ENCODE measurements around the gene ABCC4.

The ABCC4 gene

DNA sequence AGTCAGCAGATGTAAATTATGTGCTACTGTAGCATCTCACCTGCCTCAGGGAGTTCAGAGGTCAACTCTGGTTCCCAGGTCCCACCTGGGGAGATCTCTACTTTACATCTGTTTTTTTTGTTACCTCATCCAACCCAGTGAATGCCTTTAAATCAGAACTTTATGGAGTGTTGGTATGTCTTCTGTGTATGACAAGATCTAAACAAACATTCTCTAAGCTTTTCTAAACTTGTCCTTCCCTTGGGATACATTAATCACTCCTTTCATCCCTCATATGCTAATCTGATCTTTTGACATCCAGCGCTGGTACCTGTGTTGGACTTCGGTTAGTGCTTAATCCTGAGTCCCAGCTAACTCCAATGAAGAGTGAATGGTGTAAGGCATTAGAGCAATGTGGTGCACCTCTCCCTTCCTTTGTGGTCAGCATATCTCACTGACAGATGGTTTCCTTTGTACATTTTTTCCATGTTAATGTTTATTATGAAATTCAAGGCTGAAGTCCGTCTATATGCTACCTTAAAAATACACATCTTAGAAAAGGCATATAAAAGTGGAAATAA, 213.4 kb downstream of the ABCC4 start:
- Histone ChIP-seq H3K9ac (ENCODE audit: low read length) (no peak overlapping the region), H3K27me3 (ENCODE audit: control insufficient read depth, insufficient read depth, low read length) (no peaks in the 10 kb centered on the region), H3K4me1 (ENCODE audit: control insufficient read depth, low read depth, low read length) (no peaks in the 10 kb centered on the region), H3K27ac (ENCODE audit: low read length) (no peak overlapping the region), H3K4me3 (ENCODE audit: low read length) (no peak overlapping the region), H3K9me3 (ENCODE audit: control insufficient read depth, low read depth, low read length) (no peaks in the 10 kb centered on the region), H3K36me3 (ENCODE audit: control insufficient read depth, low read depth, low read length) (no peaks in the 10 kb centered on the region)

DNA sequence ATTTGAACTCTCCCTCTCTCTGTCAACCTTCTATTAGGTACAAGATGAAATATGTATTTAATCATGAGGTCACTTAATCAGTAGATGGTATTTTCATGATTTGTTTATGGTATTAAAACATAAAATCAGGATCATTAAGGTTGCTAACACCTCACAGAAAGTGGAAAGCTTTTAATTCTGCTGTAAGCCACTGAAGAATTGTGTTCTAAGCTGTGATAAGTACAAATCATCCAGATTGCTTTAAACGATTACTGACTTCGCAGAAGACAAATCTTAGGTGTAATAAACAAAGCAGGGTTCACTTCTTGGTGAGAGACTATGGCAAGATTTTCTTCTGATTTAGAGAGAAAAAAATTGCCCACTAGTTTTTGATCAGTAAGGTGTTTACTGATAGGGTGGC, 214.5 kb downstream of the ABCC4 start:
- Histone ChIP-seq H3K27me3 (ENCODE audit: control insufficient read depth, insufficient read depth, low read length) (no peaks in the 10 kb centered on the region), H3K36me3 (ENCODE audit: control insufficient read depth, low read depth, low read length) (no peaks in the 10 kb centered on the region), H3K9ac (ENCODE audit: low read length) (no peak overlapping the region), H3K27ac (ENCODE audit: low read length) (no peak overlapping the region), H3K4me3 (ENCODE audit: low read length) (no peak overlapping the region), H3K9me3 (ENCODE audit: control insufficient read depth, low read depth, low read length) (no peaks in the 10 kb centered on the region), H3K4me1 (ENCODE audit: control insufficient read depth, low read depth, low read length) (no peaks in the 10 kb centered on the region)

DNA sequence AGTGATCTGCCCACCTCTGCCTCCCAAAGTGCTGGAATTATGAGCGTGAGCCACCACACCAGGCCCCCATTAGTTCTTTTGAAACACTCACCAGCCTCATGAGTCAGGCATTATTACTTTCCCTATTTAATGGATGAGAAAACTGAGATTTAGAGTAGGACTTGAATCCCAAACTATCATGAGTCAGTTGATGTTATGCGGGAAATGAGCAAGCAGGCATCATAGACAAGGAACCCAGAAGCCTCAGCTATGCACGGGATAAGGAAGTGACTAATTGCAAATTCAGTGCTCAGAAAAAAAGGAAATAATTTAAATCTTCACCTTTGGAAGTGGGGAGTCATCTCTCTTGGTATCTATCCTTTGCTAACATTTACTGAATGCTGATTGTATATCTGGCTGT, 217.5 kb downstream of the ABCC4 start:
- no peak overlapping the region for H3K9ac ChIP-seq (ENCODE audit: low read length)
- no peak overlapping the region for H3K27ac ChIP-seq (ENCODE audit: low read length)
- H3K36me3 ChIP-seq (ENCODE audit: control insufficient read depth, low read depth, low read length) = no peaks in the 10 kb centered on the region
- no peak overlapping the region for H3K4me3 ChIP-seq (ENCODE audit: low read length)
- H3K4me1 ChIP-seq (ENCODE audit: control insufficient read depth, low read depth, low read length) = no peaks in the 10 kb centered on the region
- no peaks in the 10 kb centered on the region for H3K9me3 ChIP-seq (ENCODE audit: control insufficient read depth, low read depth, low read length)
- no peaks in the 10 kb centered on the region for H3K27me3 ChIP-seq (ENCODE audit: control insufficient read depth, insufficient read depth, low read length)

DNA sequence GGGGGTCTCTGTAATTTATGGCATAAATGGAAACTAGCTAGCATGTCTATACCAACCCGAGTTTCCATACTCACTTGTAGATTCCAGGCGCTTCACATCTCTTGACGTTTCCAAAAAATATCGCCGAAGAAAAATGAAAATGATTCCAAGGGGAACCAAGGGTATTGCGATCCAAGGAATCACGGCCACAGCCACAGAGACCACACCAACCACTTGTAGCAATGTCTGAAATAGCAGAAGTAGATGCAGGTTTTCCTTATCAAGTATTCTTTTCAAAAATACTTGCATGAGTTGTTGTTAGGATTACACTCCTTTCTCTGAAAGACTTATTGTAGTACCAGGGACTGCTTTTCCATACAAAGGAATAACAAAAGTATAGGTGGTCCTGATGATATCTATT, 218.2 kb downstream of the ABCC4 start:
- no peaks in the 10 kb centered on the region for H3K9me3 ChIP-seq (ENCODE audit: control insufficient read depth, low read depth, low read length)
- no peak overlapping the region for H3K4me3 ChIP-seq (ENCODE audit: low read length)
- no peak overlapping the region for H3K9ac ChIP-seq (ENCODE audit: low read length)
- H3K27ac ChIP-seq (ENCODE audit: low read length) = no peak overlapping the region
- no peaks in the 10 kb centered on the region for H3K4me1 ChIP-seq (ENCODE audit: control insufficient read depth, low read depth, low read length)
- no peaks in the 10 kb centered on the region for H3K36me3 ChIP-seq (ENCODE audit: control insufficient read depth, low read depth, low read length)
- H3K27me3 ChIP-seq (ENCODE audit: control insufficient read depth, insufficient read depth, low read length) = no peaks in the 10 kb centered on the region

DNA sequence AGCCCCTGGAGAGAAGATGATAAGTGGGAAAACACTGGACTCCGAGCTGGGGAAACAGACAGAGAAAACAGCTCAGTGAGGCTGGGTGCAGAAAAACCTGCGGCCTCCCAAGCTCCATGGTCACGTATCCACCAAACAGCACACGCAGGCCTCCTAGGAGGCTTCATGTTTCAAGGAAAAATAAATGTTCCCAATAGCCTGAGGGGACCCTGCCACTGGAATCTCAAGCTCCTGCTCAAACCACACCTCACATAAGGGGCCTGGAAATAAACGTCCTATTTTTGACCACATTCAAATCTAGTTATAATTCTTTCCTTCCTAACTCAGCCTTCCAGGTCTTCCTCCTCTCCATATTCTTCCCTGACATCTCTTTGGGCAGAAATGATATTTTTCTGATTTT, 225.7 kb downstream of the ABCC4 start:
- Histone ChIP-seq H3K36me3 (ENCODE audit: control insufficient read depth, low read depth, low read length) (no peaks in the 10 kb centered on the region), H3K4me1 (ENCODE audit: control insufficient read depth, low read depth, low read length) (no peaks in the 10 kb centered on the region)

DNA sequence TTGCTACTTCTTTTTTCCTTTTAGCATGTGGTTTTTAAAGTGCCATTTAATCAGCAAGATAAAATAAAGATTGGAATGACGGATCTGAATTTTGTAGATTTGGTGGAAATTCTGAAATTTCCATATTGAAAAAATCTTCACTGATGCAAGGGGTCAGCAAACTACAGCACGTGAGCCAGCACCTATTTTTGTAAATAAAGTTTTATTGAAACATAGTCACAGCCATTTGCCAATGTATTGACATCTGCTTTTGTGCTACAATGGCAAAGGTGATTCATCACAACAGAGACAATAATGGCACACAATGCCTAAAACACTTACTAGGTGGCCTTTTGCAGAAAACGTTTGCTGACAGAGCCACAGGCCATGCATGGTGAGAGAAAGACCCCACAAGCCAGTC, 226.4 kb downstream of the ABCC4 start:
- H3K9ac ChIP-seq (ENCODE audit: low read length) = no peak overlapping the region

More for the DNA sequence above, 225.7 kb downstream of the ABCC4 start:
- no peak overlapping the region for H3K4me3 ChIP-seq (ENCODE audit: low read length)
- H3K27ac ChIP-seq (ENCODE audit: low read length) = no peak overlapping the region
- H3K9me3 ChIP-seq (ENCODE audit: control insufficient read depth, low read depth, low read length) = no peaks in the 10 kb centered on the region
- H3K27me3 ChIP-seq (ENCODE audit: control insufficient read depth, insufficient read depth, low read length) = no peaks in the 10 kb centered on the region
- H3K9ac ChIP-seq (ENCODE audit: low read length) = no peak overlapping the region

DNA sequence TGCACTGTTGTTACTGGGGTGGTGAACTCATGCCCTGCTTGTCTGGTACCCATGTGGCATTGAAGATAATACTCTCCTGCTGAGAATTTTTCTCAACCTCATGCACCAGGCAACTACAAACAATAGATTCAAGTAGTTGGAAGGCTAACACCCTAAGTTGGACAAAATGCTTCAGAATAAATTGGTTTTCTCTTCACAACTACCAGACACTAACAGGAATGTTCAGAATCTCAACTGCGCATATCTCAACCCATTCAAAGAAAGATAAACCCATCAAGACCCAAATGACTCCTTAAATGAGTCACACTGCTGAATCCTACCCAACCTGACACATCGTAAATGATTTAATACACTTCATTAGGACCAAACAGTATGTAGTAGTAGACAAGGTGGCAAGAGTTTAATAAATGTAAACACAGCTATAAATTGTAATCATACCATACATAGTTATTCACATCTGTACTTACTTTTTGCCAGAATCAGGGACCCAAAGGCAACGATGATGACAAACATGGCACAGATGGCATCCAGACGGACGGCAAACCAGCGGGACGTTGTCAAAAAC, 227.4 kb downstream of the ABCC4 start:
- no peak overlapping the region for H3K9ac ChIP-seq (ENCODE audit: low read length)
- H3K4me3 ChIP-seq (ENCODE audit: low read length) = no peak overlapping the region
- no peak overlapping the region for H3K27ac ChIP-seq (ENCODE audit: low read length)
- H3K36me3 ChIP-seq (ENCODE audit: control insufficient read depth, low read depth, low read length) = no peaks in the 10 kb centered on the region
- H3K4me1 ChIP-seq (ENCODE audit: control insufficient read depth, low read depth, low read length) = no peaks in the 10 kb centered on the region
- H3K9me3 ChIP-seq (ENCODE audit: control insufficient read depth, low read depth, low read length) = no peaks in the 10 kb centered on the region
- H3K27me3 ChIP-seq (ENCODE audit: control insufficient read depth, insufficient read depth, low read length) = no peaks in the 10 kb centered on the region

More for the DNA sequence above, 226.4 kb downstream of the ABCC4 start:
- Histone ChIP-seq H3K27me3 (ENCODE audit: control insufficient read depth, insufficient read depth, low read length) (no peaks in the 10 kb centered on the region), H3K9me3 (ENCODE audit: control insufficient read depth, low read depth, low read length) (no peaks in the 10 kb centered on the region), H3K27ac (ENCODE audit: low read length) (no peak overlapping the region), H3K4me3 (ENCODE audit: low read length) (no peak overlapping the region), H3K36me3 (ENCODE audit: control insufficient read depth, low read depth, low read length) (no peaks in the 10 kb centered on the region), H3K4me1 (ENCODE audit: control insufficient read depth, low read depth, low read length) (no peaks in the 10 kb centered on the region)

DNA sequence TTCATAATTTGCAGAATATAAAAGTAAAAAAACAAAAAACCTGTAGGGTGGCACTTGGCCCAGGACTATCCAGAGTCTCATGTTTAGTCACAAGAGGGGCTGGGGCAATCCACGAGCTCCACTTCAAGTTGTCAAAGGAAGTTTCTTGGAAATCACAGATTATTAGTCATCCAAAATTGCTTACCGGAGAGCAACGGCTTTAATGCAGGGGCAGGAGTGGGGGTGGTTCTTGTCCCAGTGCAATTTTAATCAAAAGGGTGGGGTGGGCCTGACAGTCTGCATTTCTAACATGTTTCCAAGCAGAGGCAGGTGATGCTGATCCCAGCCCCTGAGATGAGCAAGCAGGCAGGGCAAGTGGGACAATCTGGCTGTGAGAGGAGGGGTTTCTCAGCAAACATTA, 233.9 kb downstream of the ABCC4 start:
- Histone ChIP-seq H3K27ac (ENCODE audit: low read length) (no peak overlapping the region), H3K4me1 (ENCODE audit: control insufficient read depth, low read depth, low read length) (no peaks in the 10 kb centered on the region), H3K36me3 (ENCODE audit: control insufficient read depth, low read depth, low read length) (no peaks in the 10 kb centered on the region), H3K27me3 (ENCODE audit: control insufficient read depth, insufficient read depth, low read length) (no peaks in the 10 kb centered on the region), H3K9ac (ENCODE audit: low read length) (no peak overlapping the region), H3K4me3 (ENCODE audit: low read length) (no peak overlapping the region), H3K9me3 (ENCODE audit: control insufficient read depth, low read depth, low read length) (no peaks in the 10 kb centered on the region)

DNA sequence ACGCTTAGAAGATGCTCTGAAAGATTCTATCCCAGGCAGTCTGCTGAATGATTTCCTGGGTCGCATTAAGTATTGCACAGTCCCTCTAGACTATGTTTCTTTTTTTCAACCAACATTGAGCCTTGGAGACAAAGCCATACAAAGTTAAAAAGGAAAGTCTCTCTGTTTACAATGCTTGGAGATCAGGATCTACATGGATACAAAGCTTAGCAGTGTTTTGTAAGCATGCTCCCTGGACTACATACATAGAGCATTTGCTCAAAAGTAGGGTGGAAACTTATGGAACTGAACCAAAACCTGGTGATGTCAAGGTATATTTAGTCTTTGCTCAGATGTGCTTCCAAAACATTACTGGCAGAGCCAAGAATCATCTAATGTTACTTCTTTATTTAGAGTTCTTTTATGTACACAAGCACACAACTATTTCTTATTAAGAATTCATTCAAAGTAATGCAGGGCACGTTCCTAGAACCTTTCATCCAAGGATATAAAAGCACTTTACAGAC, 241.2 kb downstream of the ABCC4 start:
- no peak overlapping the region for H3K27ac ChIP-seq (ENCODE audit: low read length)
- H3K27me3 ChIP-seq (ENCODE audit: control insufficient read depth, insufficient read depth, low read length) = no peaks in the 10 kb centered on the region
- H3K36me3 ChIP-seq (ENCODE audit: control insufficient read depth, low read depth, low read length) = no peaks in the 10 kb centered on the region
- no peak overlapping the region for H3K4me3 ChIP-seq (ENCODE audit: low read length)
- no peaks in the 10 kb centered on the region for H3K9me3 ChIP-seq (ENCODE audit: control insufficient read depth, low read depth, low read length)
- H3K4me1 ChIP-seq (ENCODE audit: control insufficient read depth, low read depth, low read length) = peaks cover 3% of the 10 kb centered on the region
- no peak overlapping the region for H3K9ac ChIP-seq (ENCODE audit: low read length)

DNA sequence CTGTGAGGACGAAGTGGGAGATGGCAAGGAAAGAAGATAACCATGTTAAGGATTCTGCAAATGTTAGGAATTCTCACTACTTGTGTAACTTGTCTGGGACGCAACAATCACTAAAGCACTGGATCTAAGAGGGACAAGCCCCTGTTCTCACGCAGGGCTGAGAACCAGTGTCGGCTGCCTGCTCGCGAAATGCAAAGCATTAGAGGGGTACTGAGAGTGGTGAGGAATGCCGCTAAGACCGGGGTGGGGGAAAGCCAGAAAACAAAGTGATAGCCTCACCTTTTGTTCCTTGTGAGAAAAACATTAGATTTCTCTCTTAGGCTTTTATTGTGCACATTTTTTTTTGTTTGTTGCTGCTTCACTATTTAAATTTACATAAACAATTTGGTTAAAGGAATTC, 241.9 kb downstream of the ABCC4 start:
- Histone ChIP-seq H3K9ac (ENCODE audit: low read length) (no peak overlapping the region), H3K9me3 (ENCODE audit: control insufficient read depth, low read depth, low read length) (no peaks in the 10 kb centered on the region), H3K4me3 (ENCODE audit: low read length) (no peak overlapping the region), H3K27me3 (ENCODE audit: control insufficient read depth, insufficient read depth, low read length) (no peaks in the 10 kb centered on the region), H3K36me3 (ENCODE audit: control insufficient read depth, low read depth, low read length) (no peaks in the 10 kb centered on the region), H3K27ac (ENCODE audit: low read length) (no peak overlapping the region), H3K4me1 (ENCODE audit: control insufficient read depth, low read depth, low read length) (peaks cover 3% of the 10 kb centered on the region)

DNA sequence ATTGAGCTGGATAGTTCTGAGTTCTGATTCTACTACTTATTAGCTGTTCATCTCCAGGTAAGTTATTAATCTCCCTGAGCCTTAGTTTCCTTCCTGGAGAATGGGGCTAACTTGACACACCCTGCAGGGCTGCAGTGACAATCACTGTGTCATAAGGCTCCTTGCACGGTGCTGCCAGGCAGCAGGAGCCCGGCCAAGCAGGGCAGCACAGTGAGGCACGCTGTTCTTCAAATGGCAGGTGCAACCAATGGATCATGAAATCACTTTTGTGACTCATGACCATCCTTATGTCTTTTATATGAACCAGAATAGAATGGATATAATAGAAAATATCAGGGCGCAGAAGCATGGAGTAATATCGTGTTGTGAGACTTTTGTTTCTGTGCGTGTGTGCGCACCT, 242.6 kb downstream of the ABCC4 start:
- Histone ChIP-seq H3K4me1 (ENCODE audit: control insufficient read depth, low read depth, low read length) (peaks cover 3% of the 10 kb centered on the region), H3K27ac (ENCODE audit: low read length) (no peak overlapping the region), H3K9ac (ENCODE audit: low read length) (no peak overlapping the region), H3K4me3 (ENCODE audit: low read length) (no peak overlapping the region), H3K36me3 (ENCODE audit: control insufficient read depth, low read depth, low read length) (no peaks in the 10 kb centered on the region), H3K27me3 (ENCODE audit: control insufficient read depth, insufficient read depth, low read length) (no peaks in the 10 kb centered on the region), H3K9me3 (ENCODE audit: control insufficient read depth, low read depth, low read length) (no peaks in the 10 kb centered on the region)

DNA sequence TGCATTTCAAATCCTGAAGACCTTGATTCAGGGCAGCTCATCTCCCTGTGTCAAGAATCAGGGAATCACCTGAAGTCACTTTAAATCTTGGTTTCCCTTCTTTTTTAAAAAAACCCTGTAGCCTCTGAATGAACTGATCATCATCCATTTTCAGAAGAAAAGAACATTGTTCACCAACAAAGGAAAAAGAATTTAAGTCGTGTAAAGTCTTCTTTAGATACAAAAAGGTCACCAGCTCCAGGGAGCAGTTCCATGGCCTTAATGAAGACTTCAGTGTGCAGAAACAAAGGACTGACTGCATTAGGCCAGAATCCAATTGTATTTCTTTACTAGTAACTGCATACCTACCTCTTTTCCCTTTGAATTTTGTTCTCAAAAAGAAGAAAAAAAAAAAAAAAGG, 245.0 kb downstream of the ABCC4 start:
- H3K27me3 ChIP-seq (ENCODE audit: control insufficient read depth, insufficient read depth, low read length) = no peaks in the 10 kb centered on the region
- H3K9ac ChIP-seq (ENCODE audit: low read length) = no peak overlapping the region
- H3K4me3 ChIP-seq (ENCODE audit: low read length) = no peak overlapping the region
- H3K4me1 ChIP-seq (ENCODE audit: control insufficient read depth, low read depth, low read length) = peaks cover 3% of the 10 kb centered on the region
- no peak overlapping the region for H3K27ac ChIP-seq (ENCODE audit: low read length)
- H3K36me3 ChIP-seq (ENCODE audit: control insufficient read depth, low read depth, low read length) = no peaks in the 10 kb centered on the region
- H3K9me3 ChIP-seq (ENCODE audit: control insufficient read depth, low read depth, low read length) = no peaks in the 10 kb centered on the region

All from iPS-18a (cell line).